AG09319 (cell line): ENCODE measurements around the gene ARHGAP22.

ENCODE experiments used
- DNase-seq: peaks from one replicate; pipeline ENCODE4 v3.0.0-alpha.2; 2010; ENCODE audit warnings: low read depth; ENCODE audit errors: extremely low read depth
- TF ChIP-seq, protein P1 (sequence below): IDR thresholded peaks from 2 replicates; pipeline ENCODE4 v1.5.1; 2011; ENCODE audit warnings: low read depth, mild to moderate bottlenecking, inconsistent platforms, low read length, moderate library complexity

Gene ARHGAP22, protein sequence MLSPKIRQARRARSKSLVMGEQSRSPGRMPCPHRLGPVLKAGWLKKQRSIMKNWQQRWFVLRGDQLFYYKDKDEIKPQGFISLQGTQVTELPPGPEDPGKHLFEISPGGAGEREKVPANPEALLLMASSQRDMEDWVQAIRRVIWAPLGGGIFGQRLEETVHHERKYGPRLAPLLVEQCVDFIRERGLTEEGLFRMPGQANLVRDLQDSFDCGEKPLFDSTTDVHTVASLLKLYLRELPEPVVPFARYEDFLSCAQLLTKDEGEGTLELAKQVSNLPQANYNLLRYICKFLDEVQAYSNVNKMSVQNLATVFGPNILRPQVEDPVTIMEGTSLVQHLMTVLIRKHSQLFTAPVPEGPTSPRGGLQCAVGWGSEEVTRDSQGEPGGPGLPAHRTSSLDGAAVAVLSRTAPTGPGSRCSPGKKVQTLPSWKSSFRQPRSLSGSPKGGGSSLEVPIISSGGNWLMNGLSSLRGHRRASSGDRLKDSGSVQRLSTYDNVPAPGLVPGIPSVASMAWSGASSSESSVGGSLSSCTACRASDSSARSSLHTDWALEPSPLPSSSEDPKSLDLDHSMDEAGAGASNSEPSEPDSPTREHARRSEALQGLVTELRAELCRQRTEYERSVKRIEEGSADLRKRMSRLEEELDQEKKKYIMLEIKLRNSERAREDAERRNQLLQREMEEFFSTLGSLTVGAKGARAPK

DNA sequence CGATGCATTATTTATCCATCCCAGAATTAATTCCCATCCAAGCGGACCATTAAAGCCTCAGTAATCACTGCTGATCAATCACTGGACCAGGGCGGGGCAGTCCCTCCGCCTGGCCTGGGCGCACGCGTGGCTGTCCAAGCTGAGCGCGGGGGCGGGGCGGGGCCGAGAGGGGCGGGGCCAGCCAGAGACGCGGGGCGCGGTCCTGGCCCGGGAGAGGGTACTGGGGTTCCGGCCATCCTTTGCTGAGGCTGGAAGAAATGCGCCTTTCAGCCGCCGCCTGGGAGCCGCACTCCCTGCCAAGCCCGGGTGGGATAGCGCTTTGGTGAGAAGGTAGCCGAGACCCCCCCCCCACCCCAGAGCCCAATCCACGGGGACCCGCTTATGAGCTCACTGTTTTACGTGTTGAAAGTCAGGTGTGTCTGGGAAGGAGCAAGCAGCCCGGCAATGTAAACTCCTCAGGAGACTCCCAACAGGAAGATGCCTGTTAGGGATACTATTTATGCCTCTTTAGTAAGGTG lies at the start of gene ARHGAP22:
Gene ARHGAP22 (minus strand): TSS at position 83 of the 518 bp plus-strand sequence. CDS start 277 bp downstream, outside the sequence.
- TF ChIP-seq, protein P1, sequence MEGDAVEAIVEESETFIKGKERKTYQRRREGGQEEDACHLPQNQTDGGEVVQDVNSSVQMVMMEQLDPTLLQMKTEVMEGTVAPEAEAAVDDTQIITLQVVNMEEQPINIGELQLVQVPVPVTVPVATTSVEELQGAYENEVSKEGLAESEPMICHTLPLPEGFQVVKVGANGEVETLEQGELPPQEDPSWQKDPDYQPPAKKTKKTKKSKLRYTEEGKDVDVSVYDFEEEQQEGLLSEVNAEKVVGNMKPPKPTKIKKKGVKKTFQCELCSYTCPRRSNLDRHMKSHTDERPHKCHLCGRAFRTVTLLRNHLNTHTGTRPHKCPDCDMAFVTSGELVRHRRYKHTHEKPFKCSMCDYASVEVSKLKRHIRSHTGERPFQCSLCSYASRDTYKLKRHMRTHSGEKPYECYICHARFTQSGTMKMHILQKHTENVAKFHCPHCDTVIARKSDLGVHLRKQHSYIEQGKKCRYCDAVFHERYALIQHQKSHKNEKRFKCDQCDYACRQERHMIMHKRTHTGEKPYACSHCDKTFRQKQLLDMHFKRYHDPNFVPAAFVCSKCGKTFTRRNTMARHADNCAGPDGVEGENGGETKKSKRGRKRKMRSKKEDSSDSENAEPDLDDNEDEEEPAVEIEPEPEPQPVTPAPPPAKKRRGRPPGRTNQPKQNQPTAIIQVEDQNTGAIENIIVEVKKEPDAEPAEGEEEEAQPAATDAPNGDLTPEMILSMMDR = no peak
- no peak for DNase-seq

DNA sequence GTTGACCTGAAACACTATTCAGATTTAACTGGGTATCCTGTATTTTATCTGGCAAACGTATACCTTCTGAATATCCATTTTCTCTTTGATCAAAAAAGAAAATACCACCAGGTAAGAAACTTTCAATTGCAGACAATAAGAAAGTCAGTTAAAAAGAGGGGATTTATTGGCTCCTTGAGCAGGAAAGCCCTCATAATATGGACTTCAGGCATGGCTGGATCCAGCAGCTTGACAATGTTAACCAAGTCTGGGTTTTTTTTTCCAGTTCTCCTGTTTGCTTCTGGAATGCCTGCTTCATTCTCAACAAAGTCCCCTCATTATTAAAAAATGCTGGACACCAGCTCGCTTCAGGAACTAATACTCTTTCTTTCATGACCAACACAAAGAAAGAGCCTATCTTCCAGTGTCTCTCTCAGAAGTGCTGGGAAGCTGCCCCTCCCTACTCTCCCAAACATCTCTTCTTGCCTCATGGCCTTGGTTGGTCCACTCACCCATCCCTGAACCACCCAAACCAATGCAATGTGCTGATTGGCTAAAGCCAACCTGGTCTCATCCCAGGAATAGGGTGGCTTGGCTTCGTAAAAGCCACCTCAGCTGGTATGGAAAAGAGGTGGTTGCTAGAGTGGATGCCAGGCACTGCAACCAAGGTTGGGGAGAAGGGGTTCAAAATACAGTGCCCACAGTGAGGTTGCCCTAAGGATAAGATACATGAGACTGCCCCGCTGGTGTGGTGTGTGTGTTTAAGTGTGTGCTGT lies 49.2 kb upstream of the ARHGAP22 start:
- DNase-seq = no peak
- TF ChIP-seq, protein P1 = no peak

DNA sequence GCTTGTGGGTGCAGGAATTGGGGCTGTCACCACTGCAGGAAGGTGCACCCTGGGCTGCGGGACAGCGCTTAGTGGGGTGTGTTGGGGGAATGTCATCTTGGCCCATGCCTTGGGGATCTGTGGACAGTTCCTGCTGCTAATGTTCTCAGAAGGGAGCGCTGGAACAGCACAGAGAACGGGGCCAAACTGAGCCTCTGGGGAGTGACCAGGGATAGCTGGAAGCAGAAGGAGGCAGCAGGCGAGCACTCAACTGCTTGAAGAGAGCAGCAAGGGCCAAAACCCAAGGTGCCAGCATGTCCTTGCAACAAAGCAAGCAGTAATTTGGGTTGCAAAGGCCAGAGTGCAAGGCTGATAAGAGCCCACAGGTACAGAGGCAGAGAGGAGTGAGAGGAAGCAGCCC lies 48.5 kb upstream of the ARHGAP22 start:
- TF ChIP-seq, protein P1 = no peak
- no peak for DNase-seq

DNA sequence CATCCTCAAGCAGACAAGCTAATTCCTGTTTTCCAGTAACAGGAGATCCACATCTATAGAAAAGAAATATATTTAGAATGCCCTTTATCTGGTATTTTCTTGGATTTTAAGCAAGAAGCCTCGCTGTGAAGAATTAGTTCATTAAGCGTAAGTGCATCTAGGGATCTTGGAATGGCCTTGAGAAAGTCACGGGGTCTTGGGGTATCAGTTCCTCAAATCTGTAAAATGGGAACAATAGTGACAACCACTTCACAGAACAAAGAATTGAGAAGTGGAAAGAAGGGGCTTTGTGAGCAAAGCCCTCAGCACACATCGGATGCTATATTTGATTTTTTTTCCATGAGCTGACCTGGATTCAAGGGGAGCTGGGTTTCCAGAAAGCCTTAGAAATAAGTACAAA lies 47.5 kb upstream of the ARHGAP22 start:
- no peak for DNase-seq
- TF ChIP-seq, protein P1 = no peak

DNA sequence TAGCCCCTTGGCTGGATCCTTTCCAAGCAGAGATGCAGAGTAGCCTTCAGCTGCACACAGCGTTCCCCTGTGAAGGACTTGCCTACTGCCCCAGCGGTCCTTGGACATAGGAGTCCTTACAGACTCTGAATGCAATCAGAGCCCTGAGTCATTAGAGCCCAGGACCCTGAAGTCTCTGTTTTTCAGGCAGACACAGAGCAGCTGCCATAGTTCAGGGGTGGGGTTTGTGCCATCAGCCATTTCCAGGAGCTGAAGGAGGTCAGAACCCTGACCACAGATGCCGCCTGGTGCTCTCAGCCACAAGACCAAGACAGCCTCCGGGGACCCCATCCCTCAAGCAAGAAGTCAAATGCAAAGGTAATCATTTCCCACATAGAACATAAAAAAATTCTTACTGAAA lies 47.0 kb upstream of the ARHGAP22 start:
- TF ChIP-seq, protein P1 = no peak

DNA sequence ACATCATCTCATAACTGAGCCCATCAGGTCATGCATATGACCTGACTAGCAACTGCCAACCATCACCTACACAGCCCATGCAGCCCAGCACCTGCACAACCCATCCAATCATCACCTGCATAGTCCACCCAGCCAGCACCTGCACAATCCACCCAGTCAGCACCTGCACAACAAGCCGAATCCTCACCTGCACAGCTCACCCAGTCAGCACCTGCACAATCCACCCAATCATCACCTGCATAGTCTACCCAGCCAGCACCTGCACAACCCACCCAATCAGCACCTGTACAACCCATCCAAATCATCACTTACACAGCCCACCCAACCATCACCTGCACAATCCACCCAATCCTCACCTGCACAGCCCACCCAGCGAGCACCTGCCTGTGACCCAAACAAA lies 46.4 kb upstream of the ARHGAP22 start:
- TF ChIP-seq, protein P1 = no peak

More for the DNA sequence above, 47.0 kb upstream of the ARHGAP22 start:
- no peak for DNase-seq

More for the DNA sequence above, 46.4 kb upstream of the ARHGAP22 start:
- no peak for DNase-seq
